ENCODE data around the gene NCF4. TPM values are rescaled to one million over a fixed set of nuclear protein-coding genes. Genes with fewer than 3 reads are reported as not detected.

The NCF4 gene
- total RNA-seq, 1 donor: not detected

GRCh38 chr22:36898690-36899089, 37.9 kb downstream of the NCF4 start:
- DNase-seq (ENCODE audit: low read depth): no peak
- TF ChIP-seq CTCF (IDR thresholded peaks at IDR 0.05; ENCODE audit: insufficient read depth, low read length): no peak

DNA sequence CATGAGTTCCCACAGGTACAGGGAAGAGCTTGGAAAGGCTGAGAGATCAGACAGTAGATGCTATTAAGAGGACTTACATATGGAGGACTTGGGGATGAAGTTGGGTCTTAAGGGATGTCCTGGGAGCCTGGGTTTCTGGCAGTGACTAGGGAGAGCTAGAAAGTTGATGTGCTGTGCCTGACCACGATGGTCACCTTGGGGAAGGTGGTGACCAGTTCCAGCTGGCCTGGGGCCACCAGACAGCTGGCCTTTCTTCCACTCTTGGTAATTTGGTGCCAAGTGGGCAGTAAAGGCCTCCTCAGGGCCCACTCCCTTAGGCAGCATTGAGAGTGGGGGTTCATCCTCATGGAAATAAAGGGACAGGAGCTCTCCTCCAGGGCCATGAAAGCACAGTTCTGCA, 38.7 kb downstream of the NCF4 start:
- H3K4me3 ChIP-seq (ENCODE audit: low read depth, low read length): no peak overlapping the region
- DNase-seq (ENCODE audit: low read depth): no peak
- TF ChIP-seq CTCF (IDR thresholded peaks at IDR 0.05; ENCODE audit: insufficient read depth, low read length): no peak

More at GRCh38 chr22:36898690-36899089, 37.9 kb downstream of the NCF4 start:
- H3K4me3 ChIP-seq (ENCODE audit: low read depth, low read length): no peak overlapping the region

- H3K4me3 ChIP-seq (ENCODE audit: low read depth, low read length): no peak overlapping the region
- no peak for DNase-seq (ENCODE audit: low read depth)
- TF ChIP-seq CTCF (IDR thresholded peaks at IDR 0.05; ENCODE audit: insufficient read depth, low read length): no peak
These were observed 39.4 kb downstream of the NCF4 start for GRCh38 chr22:36900225-36900624.

- peak; percentile 14 for DNase-seq (ENCODE audit: low read depth)
- TF ChIP-seq CTCF (IDR thresholded peaks at IDR 0.05; ENCODE audit: insufficient read depth, low read length): no peak
- H3K4me3 ChIP-seq (ENCODE audit: low read depth, low read length): no peak overlapping the region
These were observed 40.1 kb downstream of the NCF4 start for GRCh38 chr22:36900880-36901279.

GRCh38 chr22:36901411-36902142, 40.8 kb downstream of the NCF4 start:
- DNase-seq (ENCODE audit: low read depth): no peak
- TF ChIP-seq CTCF (IDR thresholded peaks at IDR 0.05; ENCODE audit: insufficient read depth, low read length): no peak

DNA sequence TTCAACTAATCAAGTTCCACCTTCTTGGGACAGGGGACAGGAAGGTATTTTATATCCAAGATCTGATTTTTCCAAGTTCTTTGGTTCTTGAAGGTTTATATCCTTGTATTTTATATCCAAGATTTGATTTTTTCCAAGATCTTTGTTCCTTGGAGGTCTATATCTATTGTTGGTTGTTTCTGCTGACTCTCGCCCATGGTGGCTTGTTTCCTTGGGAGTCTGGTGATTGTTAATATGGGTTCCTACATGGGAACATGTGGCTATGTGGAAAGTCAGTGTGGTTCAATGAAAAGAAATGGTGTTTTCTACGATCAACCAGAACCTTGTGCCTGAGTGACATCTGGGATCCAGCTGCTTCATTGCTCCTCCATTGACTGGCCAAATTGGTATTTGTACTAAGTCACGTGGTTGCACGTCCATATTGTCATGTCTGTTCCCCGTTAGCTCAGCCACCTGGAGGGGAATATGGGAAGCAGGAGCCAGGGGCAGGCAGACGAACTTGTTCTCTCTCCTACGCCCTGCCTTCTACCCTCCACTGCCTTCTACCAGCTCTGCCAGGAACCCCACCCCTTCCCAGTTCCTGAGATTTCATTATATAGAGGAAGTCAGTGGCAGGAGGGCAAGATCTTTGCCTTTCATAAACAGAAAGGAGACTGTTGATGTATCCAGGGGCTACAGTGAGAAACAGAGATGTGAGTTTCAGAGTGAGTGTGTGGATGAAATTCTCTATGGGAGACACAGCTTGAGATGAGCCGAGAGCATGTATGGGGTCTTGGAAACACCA, 41.5 kb downstream of the NCF4 start:
- TF ChIP-seq CTCF (IDR thresholded peaks at IDR 0.05; ENCODE audit: insufficient read depth, low read length): no peak
- no peak for DNase-seq (ENCODE audit: low read depth)
- no peak overlapping the region for H3K4me3 ChIP-seq (ENCODE audit: low read depth, low read length)

More at GRCh38 chr22:36901411-36902142, 40.8 kb downstream of the NCF4 start:
- H3K4me3 ChIP-seq (ENCODE audit: low read depth, low read length): no peak overlapping the region

Measured in fibroblast of the aortic adventitia (primary cell).